T-cell (primary cell): ENCODE results near the gene PTPN1. TPM values are rescaled to one million over a fixed set of nuclear protein-coding genes. Genes with fewer than 3 reads are reported as not detected.

Experiments used
- ATAC-seq, 4 experiments: fragments of 200-7000 bp in 3 of 4; fragments of 150-1000 bp in 1 of 4; cut with Tn5 transposase; replicated peaks in 1 of 4; 1 replicate in 3 of 4; 2 replicates in 1 of 4; pipeline ENCODE4 v1.10.0; 2021; ENCODE audit warnings: moderate library complexity in 3 of 4, mild to moderate bottlenecking in 2 of 4, moderate number of reproducible peaks in 1 of 4
- CTCF ChIA-PET, 2 donors: fragments of 300-600 bp; sonication (Branson Sonifier 250); formaldehyde crosslinking; loops; one replicate each; lab custom pipeline; 2022; ENCODE audit warnings: antibody characterized with exemption in 2 of 2; lab: Charles Lee
- POLR2A ChIA-PET, 2 donors: fragments of 300-600 bp; sonication (Branson Sonifier 250); formaldehyde crosslinking; loops; one replicate each; lab custom pipeline; 2022; ENCODE audit warnings: antibody characterized with exemption in 2 of 2; lab: Charles Lee
- DNase-seq, 35 experiments: peaks; one replicate each; pipeline versions ENCODE4 v3.0.0 to v3.0.0-alpha.2; 2013 to 2023
- H3K27ac ChIP-seq: one replicate; pipeline ENCODE4 v1.5.1; 2013; ENCODE audit warnings: low read length
- H3K27me3 ChIP-seq, 2 experiments: replicated peaks in 1 of 2; 1 replicate in 1 of 2; 2 replicates in 1 of 2; pipeline versions ENCODE4 v1.6.1 to v1.7.0; 2013; ENCODE audit warnings: low read length in 1 of 2, mixed read lengths in 1 of 2; ENCODE audit not compliant: control insufficient read depth in 2 of 2, insufficient read depth in 2 of 2; ENCODE audit errors: extremely low read depth in 1 of 2
- H3K36me3 ChIP-seq, 2 donors: 1 replicate in 1 of 2; 2 replicates in 1 of 2; pipeline versions ENCODE4 v1.6.1 to v1.7.0; 2013; ENCODE audit warnings: low read length in 1 of 2; ENCODE audit not compliant: control insufficient read depth in 2 of 2, insufficient read depth in 1 of 2; ENCODE audit errors: extremely low read depth in 1 of 2
- H3K4me1 ChIP-seq, 2 experiments: 1 replicate in 1 of 2; 2 replicates in 1 of 2; pipeline versions ENCODE4 v1.6.1 to v1.7.0; 2013; ENCODE audit warnings: low read length in 2 of 2, mixed read lengths in 1 of 2; ENCODE audit not compliant: insufficient read depth in 2 of 2, control insufficient read depth in 1 of 2; ENCODE audit errors: extremely low read depth in 1 of 2
- H3K4me3 ChIP-seq, 2 donors: 1 replicate in 1 of 2; 2 replicates in 1 of 2; pipeline versions ENCODE4 v1.5.1 to v1.7.0; 2013; ENCODE audit warnings: mild to moderate bottlenecking in 2 of 2, low read length in 1 of 2, moderate library complexity in 1 of 2; ENCODE audit not compliant: control insufficient read depth in 1 of 2; ENCODE audit errors: extremely low read depth in 1 of 2
- H3K9me3 ChIP-seq: 2 replicates; pipeline ENCODE4 v1.7.0; 2013
- H3K27ac Mint-ChIP-seq, 2 donors: one replicate each; pipeline ENCODE4 v1.8.0; 2020 to 2021; ENCODE audit warnings: mild to moderate bottlenecking in 2 of 2, mixed read lengths in 2 of 2
- H3K27me3 Mint-ChIP-seq, 2 donors: one replicate each; pipeline ENCODE4 v1.8.0; 2021 to 2022; ENCODE audit warnings: mixed read lengths in 2 of 2
- H3K36me3 Mint-ChIP-seq: one replicate; pipeline ENCODE4 v1.8.0; 2021; ENCODE audit warnings: mixed read lengths
- H3K4me1 Mint-ChIP-seq, 3 donors: one replicate each; pipeline ENCODE4 v1.8.0; 2020 to 2022; ENCODE audit warnings: mixed read lengths in 3 of 3, mild to moderate bottlenecking in 1 of 3
- H3K4me3 Mint-ChIP-seq, 3 donors: one replicate each; pipeline ENCODE4 v1.8.0; 2020 to 2022; ENCODE audit warnings: mild to moderate bottlenecking in 3 of 3, mixed read lengths in 3 of 3, moderate library complexity in 3 of 3
- H3K9me3 Mint-ChIP-seq, 3 donors: one replicate each; pipeline ENCODE4 v1.8.0; 2020 to 2022; ENCODE audit warnings: mixed read lengths in 3 of 3
- WGBS: methylation state at CpG from one replicate; pipeline ENCODE4 v1.1.5; 2013; ENCODE audit warnings: missing lambda C conversion rate; ENCODE audit not compliant: insufficient coverage; 5-methylcytosine and 5-hydroxymethylcytosine counted together
- total RNA-seq, 35 experiments: library from RNA in 6 of 35; stranded (reverse) in 6 of 35; fragments of 120-200 nt in 1 of 35; gene quantifications; one replicate each; pipeline versions ENCODE4 v1.2.1 to v1.2.4 and lab custom pipeline; 2013 to 2026

PTPN1 gene
- total RNA-seq (10 to 100 TPM; 50.7 to 67.9 (median 55.3) TPM), total RNA-seq (lab: John Stamatoyannopoulos, UW) (97.8 to 382 (median 165) reads per million in 29 experiments)
- 49.8 TPM for total RNA-seq (2013)

- no peaks in the 10 kb centered on the region for H3K27me3 ChIP-seq
- Mint-ChIP-seq H3K36me3 (no peaks in the 10 kb centered on the region), H3K27ac (peak within 1 kb of the TSS; percentile 91 to 93), H3K4me1 (peaks cover 45 to 51% (median 47%) of the 10 kb centered on the region in 3 donors), H3K4me3 (peak within 1 kb of the TSS; percentile 93 to 100 (median 95)), H3K27me3 (no peaks in the 10 kb centered on the region), H3K9me3 (no peaks in the 10 kb centered on the region)
- peak within 1 kb of the TSS; percentile 79 for H3K27ac ChIP-seq
- peak within 1 kb of the TSS; percentile 91 to 99 for H3K4me3 ChIP-seq
- peaks cover 22 to 42% of the 10 kb centered on the region in 2 experiments for H3K4me1 ChIP-seq
- ChIA-PET CTCF (interaction anchor here (0.6 to 2.1 kb wide), 3 partner anchors 13 to 367 kb away, joined by 3 to 7 read pairs (median 5); no protein-coding TSS in a partner anchor), POLR2A (interaction anchor here (0.5 to 1.1 kb wide), 7 partner anchors 10 to 1515 kb away, joined by 3 to 8 read pairs (median 4); no protein-coding TSS in a partner anchor)
- WGBS, result under 1% methylated on average over 62 of the region's 64 CpGs
- H3K9me3 ChIP-seq, result no peaks in the 10 kb centered on the region
- no peaks in the 10 kb centered on the region for H3K36me3 ChIP-seq
- DNase-seq (peak; percentile 97 to 100 (median 99)), ATAC-seq (peak; percentile 95 to 97 (median 96))
Observed at GRCh38 chr20:50509923-50510705, at the start of gene PTPN1. PTPN1 (plus strand) TSS chr20:50510383; CDS start chr20:50510528, 145 bp downstream.

- POLR2A ChIA-PET, result no interaction called here
Observed at GRCh38 chr20:50460608-50461267, 49.4 kb upstream of the PTPN1 start.

GRCh38 chr20:50462093-50462690, 48.0 kb upstream of the PTPN1 start:
- Mint-ChIP-seq H3K36me3 (no peaks in the 10 kb centered on the region), H3K4me3 (no peak overlapping the region), H3K27ac (no peak overlapping the region), H3K27me3 (peaks cover 0 to 8% of the 10 kb centered on the region in 2 donors), H3K9me3 (no peaks in the 10 kb centered on the region), H3K4me1 (peaks cover 6 to 12% (median 7%) of the 10 kb centered on the region in 3 donors)
- H3K27ac ChIP-seq, result no peak overlapping the region
- H3K4me3 ChIP-seq, result no peak overlapping the region
- no peaks in the 10 kb centered on the region for H3K9me3 ChIP-seq
- H3K27me3 ChIP-seq, result peaks cover 0 to 13% of the 10 kb centered on the region in 2 experiments
- POLR2A ChIA-PET, result no interaction called here
- H3K36me3 ChIP-seq, result no peaks in the 10 kb centered on the region
- CTCF ChIA-PET, result interaction anchor here (1.2 to 3.3 kb wide), 4 partner anchors 274 to 347 kb away, joined by 3 to 34 read pairs (median 6); partner anchors contain the start of gene CEBPB (in 1 of the 2)
- peaks cover 0 to 8% of the 10 kb centered on the region in 2 experiments for H3K4me1 ChIP-seq
- no peak for ATAC-seq
- WGBS, result 90% methylated on average over 6 of the region's 10 CpGs
- DNase-seq, result no peak

More at GRCh38 chr20:50460608-50461267, 49.4 kb upstream of the PTPN1 start:
- peaks cover 0 to 8% of the 10 kb centered on the region in 2 experiments for H3K4me1 ChIP-seq
- H3K4me1 Mint-ChIP-seq, result peaks cover 6 to 12% (median 7%) of the 10 kb centered on the region in 3 donors
- no peaks in the 10 kb centered on the region for H3K9me3 Mint-ChIP-seq
- DNase-seq, result peak; percentile 38 to 85 (median 73)
- ATAC-seq, result peak; percentile 85 to 90 (median 88)
- H3K27me3 Mint-ChIP-seq, result peaks cover 5 to 15% of the 10 kb centered on the region in 2 donors
- CTCF ChIA-PET, result interaction anchor here in 1 of 2 donors (0.6 kb wide), 1 partner anchor 340 kb away, joined by 3 read pairs; no protein-coding TSS in a partner anchor
- no peaks in the 10 kb centered on the region for H3K36me3 ChIP-seq
- peaks cover 0 to 23% of the 10 kb centered on the region in 2 experiments for H3K27me3 ChIP-seq
- H3K4me3 ChIP-seq, result no peak overlapping the region
- H3K4me3 Mint-ChIP-seq, result no peak overlapping the region
- no peak overlapping the region for H3K27ac ChIP-seq
- H3K36me3 Mint-ChIP-seq, result no peaks in the 10 kb centered on the region
- peak overlapping the region in 1 of 2 donors; percentile 6 for H3K27ac Mint-ChIP-seq
- no peaks in the 10 kb centered on the region for H3K9me3 ChIP-seq
- 51% methylated on average over 9 of the region's 13 CpGs for WGBS

- ChIA-PET CTCF (interaction anchor here (0.6 to 3.3 kb wide), 8 partner anchors 15 to 344 kb away, joined by 3 to 34 read pairs (median 4); partner anchors contain the start of gene CEBPB (in 1 of the 2)), POLR2A (no interaction called here)
- Mint-ChIP-seq H3K27me3 (peaks cover 0 to 6% of the 10 kb centered on the region in 2 donors), H3K36me3 (no peaks in the 10 kb centered on the region), H3K27ac (peak overlapping the region in 1 of 2 donors; percentile 28), H3K9me3 (no peaks in the 10 kb centered on the region), H3K4me1 (peaks cover 6 to 12% (median 7%) of the 10 kb centered on the region in 3 donors), H3K4me3 (no peak overlapping the region)
- ATAC-seq (peak; percentile 79 to 81 (median 80)), DNase-seq (peak in 34 of 35 experiments; percentile 13 to 63 (median 38))
- H3K4me1 ChIP-seq, result peaks cover 0 to 8% of the 10 kb centered on the region in 2 experiments
- H3K9me3 ChIP-seq, result no peaks in the 10 kb centered on the region
- no peak overlapping the region for H3K27ac ChIP-seq
- WGBS, result 33% methylated on average over 14 of the region's 21 CpGs
- no peak overlapping the region for H3K4me3 ChIP-seq
- H3K27me3 ChIP-seq, result peaks cover 0 to 12% of the 10 kb centered on the region in 2 experiments
- no peaks in the 10 kb centered on the region for H3K36me3 ChIP-seq
Observed at GRCh38 chr20:50464026-50464724, 46.0 kb upstream of the PTPN1 start.

DNA sequence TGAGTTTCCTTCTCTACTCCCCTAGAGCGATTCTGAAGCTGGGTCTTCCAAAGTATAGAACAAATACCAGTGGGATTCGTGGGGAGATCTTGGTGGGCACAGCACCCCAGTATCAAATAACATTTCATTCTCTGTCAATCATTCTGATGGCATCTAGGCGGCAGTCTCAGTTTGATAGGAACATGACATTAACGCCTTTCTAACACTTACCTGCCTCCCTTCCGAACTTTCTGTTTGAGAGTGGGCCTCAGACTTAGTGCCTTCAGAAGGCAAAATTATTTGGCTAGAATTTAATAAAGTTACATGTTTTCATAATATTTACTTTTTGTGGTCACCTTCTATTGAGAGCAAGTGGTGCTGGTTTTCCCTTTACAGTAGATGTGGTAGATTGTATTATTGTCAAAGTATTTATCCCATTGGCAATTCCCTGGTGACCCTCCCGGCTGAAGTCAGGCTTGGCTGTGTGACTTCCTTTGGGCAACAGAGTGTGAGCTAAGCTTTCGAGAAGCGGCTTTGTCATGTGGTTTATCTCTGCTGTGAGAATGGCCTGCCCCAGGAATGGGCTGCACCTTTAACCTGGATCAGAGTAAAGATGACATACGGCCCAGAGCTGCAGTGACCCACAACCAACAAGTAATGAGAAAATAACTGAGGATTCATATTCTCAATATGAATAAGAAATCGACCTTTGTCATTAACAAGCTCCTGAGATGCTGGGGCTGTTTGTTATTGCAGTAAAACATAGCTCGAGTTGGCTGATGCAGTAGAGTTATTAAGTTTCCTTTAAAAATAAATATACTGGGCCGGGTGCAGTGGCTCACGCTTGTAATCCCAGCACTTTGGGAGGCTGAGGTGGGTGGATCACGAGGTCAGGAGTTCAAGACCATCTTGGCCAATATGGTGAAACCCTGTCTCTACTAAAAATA, 45.2 kb upstream of the PTPN1 start:
- no peak overlapping the region for H3K4me3 Mint-ChIP-seq
- H3K27ac ChIP-seq, result no peak overlapping the region
- H3K4me1 Mint-ChIP-seq, result peaks cover 7 to 12% (median 8%) of the 10 kb centered on the region in 3 donors

More for the DNA sequence above, 45.2 kb upstream of the PTPN1 start:
- Histone ChIP-seq H3K4me3 (no peak overlapping the region), H3K27me3 (peaks cover 0 to 10% of the 10 kb centered on the region in 2 experiments), H3K36me3 (no peaks in the 10 kb centered on the region), H3K4me1 (peaks cover 0 to 8% of the 10 kb centered on the region in 2 experiments), H3K9me3 (no peaks in the 10 kb centered on the region)
- no peaks in the 10 kb centered on the region for H3K36me3 Mint-ChIP-seq
- POLR2A ChIA-PET, result no interaction called here
- ATAC-seq (no peak), DNase-seq (no peak)
- H3K9me3 Mint-ChIP-seq, result no peaks in the 10 kb centered on the region
- CTCF ChIA-PET, result interaction anchor here (0.7 to 3.3 kb wide), 5 partner anchors 19 to 344 kb away, joined by 3 to 34 read pairs (median 4); partner anchors contain the start of gene CEBPB (in 1 of the 2)
- H3K27ac Mint-ChIP-seq, result no peak overlapping the region
- 62% methylated on average over 5 of the region's 14 CpGs for WGBS
- peaks cover 0 to 3% of the 10 kb centered on the region in 2 donors for H3K27me3 Mint-ChIP-seq
